Measurements from ENCODE around the gene FPGS.

The FPGS gene

DNA sequence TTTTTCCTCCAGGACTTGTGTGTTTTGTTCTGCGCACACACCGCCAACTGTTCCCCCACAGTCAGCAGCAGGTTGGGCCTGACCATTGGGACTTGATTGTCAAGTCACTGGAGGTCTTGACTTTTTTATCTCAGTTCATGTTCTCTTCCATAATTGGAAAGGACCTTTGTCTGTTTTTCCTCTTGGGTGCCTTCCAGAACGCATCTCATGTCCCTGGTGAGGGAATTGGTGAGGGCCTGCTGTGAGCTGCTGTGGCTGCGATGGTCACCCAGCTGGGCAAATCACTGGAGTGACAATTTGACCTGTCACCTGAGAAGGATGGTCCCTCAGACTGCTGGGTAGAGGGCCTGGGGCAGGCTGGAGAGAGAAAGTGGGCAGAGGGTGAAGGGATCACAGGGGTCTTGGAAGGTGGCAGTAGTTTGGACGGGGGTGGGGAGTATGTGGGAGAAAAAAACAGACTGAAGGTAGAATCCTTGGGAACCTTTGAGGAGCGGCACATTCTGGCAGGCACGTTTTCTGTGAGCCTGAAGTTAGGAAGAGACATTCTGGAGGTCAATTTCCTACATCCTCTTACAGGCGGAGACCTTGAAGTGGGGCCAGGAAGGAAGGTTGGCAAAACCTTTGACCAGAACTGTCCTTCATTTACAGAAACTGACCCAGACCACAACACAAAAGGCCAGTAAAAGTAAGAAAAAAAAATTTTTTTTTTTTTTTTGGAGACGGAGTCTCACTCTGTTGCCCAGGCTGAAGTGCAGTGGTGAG lies 12.4 kb upstream of the FPGS start:
- ATAC-seq: no peak

DNA sequence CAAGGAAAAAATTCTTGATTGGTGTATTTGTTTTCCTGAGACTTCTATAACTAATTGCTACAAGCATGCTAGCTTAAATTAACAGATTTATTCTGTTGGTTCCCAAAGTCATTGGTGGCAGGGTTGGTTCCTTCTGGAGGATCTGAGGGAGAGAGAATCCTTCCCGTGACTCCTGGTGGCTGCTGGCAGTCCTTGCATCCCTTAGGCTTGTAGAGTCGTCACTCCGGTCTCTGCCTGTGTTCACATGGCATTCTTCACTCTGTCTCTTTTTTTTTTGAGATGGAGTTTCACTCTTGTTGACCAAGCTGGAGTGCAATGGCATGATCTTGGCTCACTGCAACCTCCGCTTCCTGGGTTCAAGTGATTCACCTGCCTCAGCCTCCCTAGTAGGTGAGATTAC lies 11.6 kb upstream of the FPGS start:
- no peak for ATAC-seq

DNA sequence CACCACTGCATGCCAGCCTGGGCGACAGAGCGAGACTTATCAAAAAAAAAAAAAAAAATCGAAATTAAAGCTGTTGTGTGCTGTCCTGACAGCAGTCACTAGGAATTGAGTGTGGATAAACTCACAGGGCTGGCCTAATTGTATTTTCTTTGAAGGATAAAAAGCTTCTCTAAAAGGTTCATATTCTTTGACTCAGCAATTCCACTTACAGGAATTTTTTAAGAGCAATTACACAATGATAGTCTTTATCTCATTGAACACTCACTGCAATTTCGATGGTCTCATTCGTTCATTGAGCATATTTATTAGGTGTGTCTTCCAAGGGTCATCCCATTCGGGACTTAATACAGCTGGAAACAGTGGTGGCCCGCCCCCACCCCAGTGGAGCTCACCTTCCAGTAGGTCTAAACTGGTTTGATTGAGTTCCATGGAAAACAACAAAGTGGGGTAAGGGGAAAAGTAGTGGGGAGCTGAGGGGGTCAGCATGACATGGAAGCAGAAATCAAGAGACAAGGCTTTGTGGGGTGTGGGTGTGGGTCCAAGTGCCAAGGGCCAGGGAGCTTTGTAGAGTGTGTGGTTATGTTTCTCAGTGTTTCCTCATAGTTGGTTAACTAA lies 10.2 kb upstream of the FPGS start:
- ATAC-seq: no peak

- no peak for ATAC-seq
These were observed 9.5 kb upstream of the FPGS start for GRCh38 chr9:127793093-127793708.

GRCh38 chr9:127794001-127794791 lies 8.5 kb upstream of the FPGS start:
- no peak for ATAC-seq

GRCh38 chr9:127796225-127796813 lies 6.4 kb upstream of the FPGS start:
- ATAC-seq: peak; percentile 30 to 34

GRCh38 chr9:127796852-127797370 lies 5.8 kb upstream of the FPGS start:
- peak in 1 of 2 donors; percentile 17 for ATAC-seq

- no peak for ATAC-seq
These were observed 617 bp upstream of the FPGS start for GRCh38 chr9:127801955-127802575.

DNA sequence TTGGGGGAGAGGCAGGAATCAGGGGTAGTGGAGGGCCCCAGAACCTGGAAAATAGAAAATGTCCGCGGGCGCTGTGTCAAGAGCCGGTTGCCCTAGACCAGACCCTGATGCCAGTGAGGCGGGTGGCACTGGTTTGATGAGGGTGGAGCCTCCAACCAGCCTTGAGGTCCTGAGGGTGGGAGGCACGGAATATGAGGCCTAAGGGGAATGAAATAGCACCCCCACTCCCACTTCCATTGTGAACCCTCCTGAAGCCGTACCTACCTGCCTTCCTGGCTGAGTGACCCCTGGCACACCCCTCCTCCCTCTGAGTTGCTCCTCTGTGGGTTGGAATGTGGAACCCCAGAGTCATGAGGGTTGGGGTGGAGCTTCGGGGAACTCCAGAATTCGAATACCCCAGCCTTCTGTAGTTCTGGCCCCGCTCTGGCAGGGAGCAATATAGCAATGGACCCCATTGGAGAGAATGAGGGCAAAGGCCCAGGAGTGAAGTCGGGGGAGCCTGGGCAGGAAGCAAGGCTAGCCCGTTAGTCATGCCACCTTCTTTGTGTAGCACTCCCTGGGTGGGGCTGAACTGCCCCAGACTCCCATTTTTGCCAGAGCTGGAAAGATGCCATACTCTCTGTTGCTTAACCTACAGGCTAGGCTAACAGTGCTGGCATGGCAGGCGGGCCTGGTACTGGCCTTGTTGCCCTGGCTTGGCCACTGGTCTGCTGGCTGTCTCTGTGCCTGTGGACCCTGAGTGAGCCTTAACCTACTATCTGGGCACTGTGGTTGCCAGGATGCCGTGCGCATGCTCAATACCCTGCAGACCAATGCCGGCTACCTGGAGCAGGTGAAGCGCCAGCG lies 1.0 kb downstream of the FPGS start:
- ATAC-seq: no peak

DNA sequence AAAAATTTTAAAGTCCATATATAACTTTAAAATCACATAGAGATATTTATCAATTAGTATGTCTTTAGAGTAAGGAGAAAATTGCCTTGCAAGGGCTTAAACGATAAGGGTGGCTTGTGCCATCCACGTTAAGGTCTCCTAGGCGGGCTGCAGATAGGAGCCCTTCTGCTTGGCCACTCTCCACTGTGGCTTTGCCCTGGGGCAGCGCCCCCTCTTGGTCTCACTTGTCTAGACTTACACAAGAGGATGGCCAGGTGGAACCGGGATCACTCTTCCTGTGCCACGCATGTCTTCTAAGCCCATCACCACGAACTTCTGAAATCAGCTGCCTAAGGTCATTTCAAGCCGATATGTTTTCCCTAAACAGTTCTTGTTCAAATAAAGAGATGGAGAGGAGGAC lies 2.9 kb downstream of the FPGS start:
- ATAC-seq: no peak

- no peak for ATAC-seq
These were observed 4.2 kb downstream of the FPGS start for GRCh38 chr9:127806871-127807270.

DNA sequence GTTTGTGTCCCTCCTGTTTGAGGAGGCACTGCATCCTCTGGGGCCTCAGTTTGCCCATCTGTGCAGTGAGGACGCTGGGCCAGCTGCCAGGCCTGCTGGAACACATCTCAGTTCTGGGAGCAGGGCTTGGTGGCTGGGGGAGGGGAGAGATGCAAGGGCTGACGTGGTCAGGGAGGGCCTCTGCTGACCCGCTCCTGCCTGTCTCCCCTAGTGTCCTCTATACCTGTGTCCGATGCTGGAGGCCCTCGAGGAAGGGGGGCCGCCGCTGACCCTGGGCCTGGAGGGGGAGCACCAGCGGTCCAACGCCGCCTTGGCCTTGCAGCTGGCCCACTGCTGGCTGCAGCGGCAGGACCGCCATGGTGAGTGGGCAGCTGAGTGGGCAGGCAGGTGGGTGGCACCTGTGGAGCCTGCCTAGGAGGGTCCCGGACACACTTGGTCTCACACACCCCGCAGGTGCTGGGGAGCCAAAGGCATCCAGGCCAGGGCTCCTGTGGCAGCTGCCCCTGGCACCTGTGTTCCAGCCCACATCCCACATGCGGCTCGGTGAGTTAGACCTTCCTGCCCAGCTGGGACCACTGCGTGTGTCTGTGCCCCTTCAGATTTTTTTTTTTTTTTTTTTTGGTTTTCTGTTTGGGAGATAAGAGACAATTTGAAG lies 5.8 kb downstream of the FPGS start:
- ATAC-seq: no peak

- peak in 1 of 2 donors; percentile 40 for ATAC-seq
These were observed 6.4 kb downstream of the FPGS start for GRCh38 chr9:127809002-127809539.

DNA sequence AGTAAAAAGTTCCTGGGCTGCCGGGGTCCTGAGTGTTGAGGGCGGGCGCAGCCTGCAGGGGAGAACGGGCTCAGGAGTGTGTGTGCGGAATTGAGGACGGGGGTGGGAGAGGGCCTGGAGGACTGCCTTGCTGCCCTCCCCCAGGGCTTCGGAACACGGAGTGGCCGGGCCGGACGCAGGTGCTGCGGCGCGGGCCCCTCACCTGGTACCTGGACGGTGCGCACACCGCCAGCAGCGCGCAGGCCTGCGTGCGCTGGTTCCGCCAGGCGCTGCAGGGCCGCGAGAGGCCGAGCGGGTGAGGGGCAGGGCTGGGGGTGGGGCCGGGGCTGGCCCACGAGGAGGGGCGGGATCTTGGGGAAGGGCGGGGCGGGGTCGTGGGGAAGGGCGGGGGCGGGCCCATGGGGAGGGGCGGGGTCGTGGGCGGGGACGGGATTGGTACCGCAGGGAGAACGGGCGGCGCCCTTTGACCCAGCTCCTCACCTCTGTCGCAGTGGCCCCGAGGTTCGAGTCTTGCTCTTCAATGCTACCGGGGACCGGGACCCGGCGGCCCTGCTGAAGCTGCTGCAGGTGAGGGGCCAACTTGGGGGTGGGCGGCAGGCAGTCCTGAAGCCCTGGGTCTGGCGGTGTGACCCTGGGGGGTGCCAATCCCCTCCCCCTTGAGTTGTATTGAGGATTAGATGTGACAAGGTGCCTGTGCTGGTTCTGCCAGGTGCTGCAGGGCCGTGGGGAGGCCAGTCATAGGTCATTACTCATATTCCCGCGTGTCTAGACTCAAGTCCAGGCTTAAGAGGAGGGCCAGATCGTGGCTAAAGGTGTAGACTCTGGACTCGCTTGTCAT lies 7.1 kb downstream of the FPGS start:
- ATAC-seq: no peak

DNA sequence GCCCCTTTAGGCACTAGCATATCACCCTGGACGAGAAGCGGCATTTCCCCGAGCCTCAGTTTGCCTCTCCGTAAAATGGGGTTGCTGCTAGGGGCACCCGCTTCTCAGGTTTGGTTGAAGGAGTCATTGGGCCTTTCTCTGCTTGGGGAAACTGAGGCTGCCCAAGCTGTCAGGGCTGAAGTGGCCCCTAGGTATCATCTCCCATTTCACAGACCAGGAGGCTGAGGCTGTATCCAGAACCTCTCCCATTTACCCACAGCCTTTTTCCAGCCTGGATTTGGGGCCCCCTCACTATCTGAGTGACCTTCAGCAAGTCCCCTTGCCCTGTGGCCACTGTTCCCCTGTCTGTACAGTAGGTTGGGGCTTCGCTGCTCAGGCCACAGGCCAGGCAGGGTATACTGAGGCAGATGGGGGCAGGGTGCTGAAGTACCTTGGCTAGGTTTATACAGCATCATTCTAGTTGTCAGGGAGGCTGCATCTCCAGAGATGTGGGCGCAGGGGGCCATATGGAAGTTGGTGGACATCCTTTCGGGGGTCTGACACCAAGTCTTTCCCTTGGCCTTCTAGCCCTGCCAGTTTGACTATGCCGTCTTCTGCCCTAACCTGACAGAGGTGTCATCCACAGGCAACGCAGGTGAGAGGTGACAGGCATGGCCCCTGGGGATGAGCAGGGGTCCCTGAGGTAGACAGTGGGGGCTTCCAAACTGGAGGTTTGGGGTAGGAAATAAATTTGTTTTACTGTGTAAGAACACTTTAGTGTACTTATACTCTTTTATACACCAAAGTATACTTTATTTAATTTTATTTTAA lies 7.9 kb downstream of the FPGS start:
- no peak for ATAC-seq

GRCh38 chr9:127812011-127812410 lies 9.3 kb downstream of the FPGS start:
- no peak for ATAC-seq

DNA sequence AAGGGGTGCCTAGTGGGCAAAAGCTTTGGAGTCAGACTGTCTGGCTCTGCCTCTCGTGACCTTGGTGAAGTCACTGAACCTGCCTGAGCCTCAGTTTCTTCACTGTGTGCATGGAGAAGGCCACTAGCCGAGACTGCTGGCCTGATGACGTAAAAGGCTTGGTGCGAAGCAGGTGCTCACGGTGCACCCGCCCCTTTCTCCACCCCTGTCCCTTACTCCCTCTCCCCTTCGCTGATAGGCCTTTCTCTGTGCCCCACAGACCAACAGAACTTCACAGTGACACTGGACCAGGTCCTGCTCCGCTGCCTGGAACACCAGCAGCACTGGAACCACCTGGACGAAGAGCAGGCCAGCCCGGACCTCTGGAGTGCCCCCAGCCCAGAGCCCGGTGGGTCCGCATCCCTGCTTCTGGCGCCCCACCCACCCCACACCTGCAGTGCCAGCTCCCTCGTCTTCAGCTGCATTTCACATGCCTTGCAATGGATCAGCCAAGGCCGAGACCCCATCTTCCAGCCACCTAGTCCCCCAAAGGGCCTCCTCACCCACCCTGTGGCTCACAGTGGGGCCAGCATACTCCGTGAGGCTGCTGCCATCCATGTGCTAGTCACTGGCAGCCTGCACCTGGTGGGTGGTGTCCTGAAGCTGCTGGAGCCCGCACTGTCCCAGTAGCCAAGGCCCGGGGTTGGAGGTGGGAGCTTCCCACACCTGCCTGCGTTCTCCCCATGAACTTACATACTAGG lies 10.4 kb downstream of the FPGS start:
- ATAC-seq: no peak

Data from activated CD4-positive, CD25-positive, alpha-beta regulatory T cell treated with anti-CD3 and anti-CD28 coated beads, Interleukin-2, amount 50 U/mL, for 24 hours (primary cell).